IPS-20b (cell line): ENCODE data around the gene GP9.
"Not testable (repeated sequence)": the region's sequence is repeated elsewhere in the genome, so short reads cannot be mapped to it uniquely, and the experiment has no call there.

Experiments
- H3K27ac ChIP-seq: one replicate; pipeline ENCODE4 v1.5.1; 2013; ENCODE audit warnings: low read length
- H3K27me3 ChIP-seq: 2 replicates; pipeline ENCODE4 v1.6.1; 2013; ENCODE audit warnings: mild to moderate bottlenecking, low read length, inconsistent platforms; ENCODE audit not compliant: insufficient read depth
- H3K36me3 ChIP-seq: 2 replicates; pipeline ENCODE4 v1.6.1; 2013; ENCODE audit warnings: low read depth, mild to moderate bottlenecking, inconsistent platforms, low read length, moderate library complexity; ENCODE audit not compliant: insufficient read depth
- H3K4me1 ChIP-seq: 2 replicates; pipeline ENCODE4 v1.6.1; 2013; ENCODE audit warnings: mild to moderate bottlenecking, control low read depth, inconsistent platforms, low read length, moderate library complexity; ENCODE audit not compliant: insufficient read depth
- H3K4me3 ChIP-seq: 2 replicates; pipeline ENCODE4 v1.5.1; 2013; ENCODE audit warnings: mild to moderate bottlenecking, low read length, inconsistent platforms
- H3K9ac ChIP-seq: 2 replicates; pipeline ENCODE4 v1.6.1; 2013; ENCODE audit warnings: low read depth, mild to moderate bottlenecking, inconsistent platforms, low read length, moderate library complexity
- H3K9me3 ChIP-seq: 2 replicates; pipeline ENCODE4 v1.6.1; 2013; ENCODE audit warnings: mild to moderate bottlenecking, low read depth, low read length, inconsistent platforms; ENCODE audit not compliant: insufficient read depth

Gene GP9

GRCh38 chr3:129057249-129057648 lies 3.3 kb upstream of the GP9 start:
- no peaks in the 10 kb centered on the region for H3K27me3 ChIP-seq
- no peak overlapping the region for H3K4me3 ChIP-seq
- no peaks in the 10 kb centered on the region for H3K4me1 ChIP-seq
- H3K27ac ChIP-seq, result no peak overlapping the region
- H3K9me3 ChIP-seq, result no peaks in the 10 kb centered on the region
- no peaks in the 10 kb centered on the region for H3K36me3 ChIP-seq
- H3K9ac ChIP-seq, result no peak overlapping the region

GRCh38 chr3:129058441-129059200 lies 2.0 kb upstream of the GP9 start:
- Histone ChIP-seq H3K27ac (no peak overlapping the region), H3K36me3 (no peaks in the 10 kb centered on the region), H3K4me1 (no peaks in the 10 kb centered on the region), H3K27me3 (no peaks in the 10 kb centered on the region), H3K9me3 (no peaks in the 10 kb centered on the region), H3K9ac (no peak overlapping the region), H3K4me3 (no peak overlapping the region)

GRCh38 chr3:129059311-129059958 lies 1.1 kb upstream of the GP9 start:
- Histone ChIP-seq H3K4me3 (no peak overlapping the region), H3K9ac (no peak overlapping the region), H3K27me3 (no peaks in the 10 kb centered on the region), H3K4me1 (no peaks in the 10 kb centered on the region), H3K9me3 (no peaks in the 10 kb centered on the region), H3K27ac (no peak overlapping the region), H3K36me3 (no peaks in the 10 kb centered on the region)

- Histone ChIP-seq H3K36me3 (no peaks in the 10 kb centered on the region), H3K27ac (no peak overlapping the region), H3K9me3 (no peaks in the 10 kb centered on the region), H3K27me3 (no peaks in the 10 kb centered on the region), H3K9ac (no peak overlapping the region), H3K4me1 (no peaks in the 10 kb centered on the region), H3K4me3 (no peak overlapping the region)
Measured at GRCh38 chr3:129061023-129061887, 676 bp downstream of the GP9 start.

GRCh38 chr3:129061888-129062834 lies 1.6 kb downstream of the GP9 start:
- no peaks in the 10 kb centered on the region for H3K9me3 ChIP-seq
- no peak overlapping the region for H3K4me3 ChIP-seq
- no peak overlapping the region for H3K27ac ChIP-seq
- no peaks in the 10 kb centered on the region for H3K4me1 ChIP-seq
- H3K9ac ChIP-seq, result no peak overlapping the region
- no peaks in the 10 kb centered on the region for H3K27me3 ChIP-seq
- H3K36me3 ChIP-seq, result no peaks in the 10 kb centered on the region

- no peaks in the 10 kb centered on the region for H3K9me3 ChIP-seq
- no peak overlapping the region for H3K27ac ChIP-seq
- H3K4me3 ChIP-seq, result no peak overlapping the region
- no peaks in the 10 kb centered on the region for H3K27me3 ChIP-seq
- no peaks in the 10 kb centered on the region for H3K36me3 ChIP-seq
- no peak overlapping the region for H3K9ac ChIP-seq
- no peaks in the 10 kb centered on the region for H3K4me1 ChIP-seq
Measured at GRCh38 chr3:129063091-129063640, 2.6 kb downstream of the GP9 start.

- Histone ChIP-seq H3K36me3 (no peaks in the 10 kb centered on the region), H3K9me3 (no peaks in the 10 kb centered on the region), H3K4me3 (no peak overlapping the region), H3K27me3 (no peaks in the 10 kb centered on the region), H3K4me1 (no peaks in the 10 kb centered on the region), H3K9ac (no peak overlapping the region), H3K27ac (no peak overlapping the region)
Measured at GRCh38 chr3:129063841-129064482, 3.4 kb downstream of the GP9 start.

- no peaks in the 10 kb centered on the region for H3K4me1 ChIP-seq
- H3K9ac ChIP-seq, result no peak overlapping the region
- no peaks in the 10 kb centered on the region for H3K27me3 ChIP-seq
- H3K27ac ChIP-seq, result no peak overlapping the region
- H3K4me3 ChIP-seq, result no peak overlapping the region
- no peaks in the 10 kb centered on the region for H3K36me3 ChIP-seq
- H3K9me3 ChIP-seq, result no peaks in the 10 kb centered on the region
Measured at GRCh38 chr3:129065016-129065719, 4.6 kb downstream of the GP9 start.

GRCh38 chr3:129065720-129066073 lies 5.1 kb downstream of the GP9 start:
- Histone ChIP-seq H3K9ac (no peak overlapping the region), H3K27ac (no peak overlapping the region), H3K4me1 (no peaks in the 10 kb centered on the region), H3K4me3 (no peak overlapping the region), H3K36me3 (no peaks in the 10 kb centered on the region), H3K9me3 (no peaks in the 10 kb centered on the region), H3K27me3 (no peaks in the 10 kb centered on the region)

- H3K27me3 ChIP-seq, H3K4me1 ChIP-seq, H3K4me3 ChIP-seq, H3K36me3 ChIP-seq, H3K9me3 ChIP-seq, H3K27ac ChIP-seq, H3K9ac ChIP-seq: not testable (repeated sequence)
Measured at GRCh38 chr3:129067719-129068118, 7.1 kb downstream of the GP9 start.
